Left lung (tissue), 10 donors: ENCODE measurements around the gene NPAS2. TPM values are rescaled to one million over a fixed set of nuclear protein-coding genes. Genes with fewer than 3 reads are reported as not detected.

ENCODE experiments used
- ATAC-seq: fragments of 200-7000 bp; cut with Tn5 transposase; one replicate; pipeline ENCODE4 v1.9.1; 2020; ENCODE audit warnings: moderate library complexity
- DNase-seq, 4 donors: peaks; one replicate each; pipeline ENCODE4 v3.0.0-alpha.2; 2013 to 2020
- H3K27ac ChIP-seq, 2 donors: fragments of 200-600 bp; sonication (generic) in 1 of 2; one replicate each; pipeline versions ENCODE4 v1.5.0 to v1.8.0; 2020 to 2021
- H3K27me3 ChIP-seq, 2 donors: fragments of 200-600 bp; sonication (generic) in 1 of 2; one replicate each; pipeline versions ENCODE4 v1.5.0 to v1.8.0; 2020 to 2021
- H3K36me3 ChIP-seq, 2 donors: fragments of 200-600 bp; sonication (generic) in 1 of 2; one replicate each; pipeline versions ENCODE4 v1.5.0 to v1.8.0; 2020 to 2021
- H3K4me1 ChIP-seq, 2 donors: fragments of 200-600 bp; one replicate each; pipeline ENCODE4 v1.8.0; 2021
- H3K4me3 ChIP-seq, 2 donors: fragments of 200-600 bp; sonication (generic) in 1 of 2; one replicate each; pipeline versions ENCODE4 v1.5.0 to v1.8.0; 2020 to 2021; ENCODE audit warnings: mild to moderate bottlenecking in 1 of 2
- H3K9me3 ChIP-seq, 2 donors: fragments of 200-600 bp; sonication (generic) in 1 of 2; one replicate each; pipeline versions ENCODE4 v1.5.0 to v1.8.0; 2020 to 2021
- CTCF ChIP-seq, 2 donors: fragments of 200-600 bp; sonication (generic) in 1 of 2; IDR thresholded peaks; one replicate each; pipeline versions ENCODE4 v1.5.0 to v1.8.0; 2021; ENCODE audit warnings: antibody characterized with exemption in 2 of 2
- intact Hi-C, 2 donors: fragments of 100-400 bp; cut with DNase I; formaldehyde crosslinking; loops; one replicate each; pipeline versions ENCODE4 v1.11.2 to v1.14.2; 2022
- polyA plus RNA-seq, 6 donors: library from polyadenylated mRNA; unstranded; fragments of 120-200 nt; gene quantifications; one replicate each; pipeline ENCODE4 v1.2.1, GENCODE V29; 2013; ENCODE audit not compliant: insufficient read length in 6 of 6
- total RNA-seq, 2 donors: library from RNA; stranded (reverse); fragmentation: NEBNext Ultra II Directional; extraction: Animal tissue kit (Norgen Biotek cat#: 25700); gene quantifications; one replicate each; pipeline ENCODE4 v1.2.1, GENCODE V29; 2021
- donor health status: DM: no; HTN: yes; CAD: no.
- donor health status: DM: no; HTN: no; CAD: no.

Gene NPAS2
- total and polyA plus RNA-seq, 8 donors: 18.8 to 40.2 (median 35.0) TPM

DNA sequence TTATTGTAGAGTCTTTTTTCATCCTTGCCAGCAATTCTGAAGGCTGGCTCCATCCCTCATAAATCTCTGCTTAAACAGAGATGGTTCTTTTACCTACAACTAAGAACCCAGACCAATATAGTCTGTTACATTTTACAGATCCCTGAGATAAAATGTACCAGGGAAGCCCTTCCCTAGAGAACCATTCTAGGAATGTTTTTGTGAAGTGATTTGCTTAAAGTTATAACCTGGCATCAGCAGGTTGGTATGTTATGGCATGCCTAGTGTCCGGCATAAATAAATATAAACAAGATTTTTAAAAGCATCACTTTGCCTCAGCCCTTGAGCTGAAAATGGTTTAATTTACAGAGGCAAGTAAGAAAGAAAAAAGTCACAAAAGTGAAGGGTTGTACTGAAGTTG, 18.5 kb upstream of the NPAS2 start:
- DNase-seq: no peak
- Histone ChIP-seq H3K27ac (no peak overlapping the region), H3K27me3 (no peaks in the 10 kb centered on the region), H3K4me1 (no peaks in the 10 kb centered on the region), H3K4me3 (no peak overlapping the region), H3K9me3 (no peaks in the 10 kb centered on the region), H3K36me3 (no peaks in the 10 kb centered on the region)
- ATAC-seq: peak; percentile 65
- TF ChIP-seq CTCF (IDR thresholded peaks at IDR 0.05): no peak
- intact Hi-C loops: no loop called here

- no peak overlapping the region for H3K4me3 ChIP-seq
- DNase-seq: no peak
- intact Hi-C loops: no loop called here
- H3K27me3 ChIP-seq: no peaks in the 10 kb centered on the region
- ATAC-seq: no peak
- H3K9me3 ChIP-seq: no peaks in the 10 kb centered on the region
- no peak overlapping the region for H3K27ac ChIP-seq
- H3K36me3 ChIP-seq: no peaks in the 10 kb centered on the region
- TF ChIP-seq CTCF (IDR thresholded peaks at IDR 0.05): no peak
- no peaks in the 10 kb centered on the region for H3K4me1 ChIP-seq
Measured at GRCh38 chr2:100802066-100802465, 17.9 kb upstream of the NPAS2 start.

- Histone ChIP-seq H3K36me3 (no peaks in the 10 kb centered on the region), H3K4me1 (no peaks in the 10 kb centered on the region), H3K4me3 (no peak overlapping the region), H3K9me3 (no peaks in the 10 kb centered on the region), H3K27me3 (no peaks in the 10 kb centered on the region), H3K27ac (no peak overlapping the region)
- DNase-seq (no peak), ATAC-seq (no peak)
- TF ChIP-seq CTCF (IDR thresholded peaks at IDR 0.05): no peak
- intact Hi-C loops: no loop called here
Measured at GRCh38 chr2:100803334-100803733, 16.6 kb upstream of the NPAS2 start.

DNA sequence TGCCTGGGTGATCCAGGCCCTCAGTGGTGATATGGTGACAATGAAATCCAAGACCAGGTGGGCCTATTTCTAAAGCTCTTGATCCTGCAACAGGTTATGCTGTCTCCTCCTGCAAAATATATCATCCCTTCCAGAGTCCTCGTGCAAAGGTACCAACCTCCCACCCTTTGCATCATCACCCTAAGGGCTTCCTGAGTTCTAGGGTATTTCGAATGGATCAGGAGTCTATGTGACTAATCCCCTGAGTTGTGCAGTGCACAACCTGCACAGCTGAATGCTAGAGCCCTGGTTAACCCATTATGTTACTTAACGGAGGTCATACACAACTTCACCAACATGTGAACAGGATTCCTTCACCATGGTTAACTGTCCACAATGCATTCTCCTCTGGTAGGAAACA, 13.4 kb upstream of the NPAS2 start:
- Histone ChIP-seq H3K4me3 (no peak overlapping the region), H3K4me1 (no peaks in the 10 kb centered on the region), H3K27ac (no peak overlapping the region), H3K36me3 (no peaks in the 10 kb centered on the region), H3K27me3 (no peaks in the 10 kb centered on the region), H3K9me3 (no peaks in the 10 kb centered on the region)
- no peak for TF ChIP-seq CTCF (IDR thresholded peaks at IDR 0.05)
- ATAC-seq (no peak), DNase-seq (no peak)
- intact Hi-C loops: no loop called here

GRCh38 chr2:100807707-100808106, 12.2 kb upstream of the NPAS2 start:
- intact Hi-C loops: no loop called here
- Histone ChIP-seq H3K4me3 (no peak overlapping the region), H3K27ac (no peak overlapping the region), H3K4me1 (no peaks in the 10 kb centered on the region), H3K27me3 (peaks cover 0 to 4% of the 10 kb centered on the region in 2 donors), H3K36me3 (no peaks in the 10 kb centered on the region), H3K9me3 (no peaks in the 10 kb centered on the region)
- ATAC-seq (no peak), DNase-seq (no peak)
- no peak for TF ChIP-seq CTCF (IDR thresholded peaks at IDR 0.05)
